CD14-positive monocyte (primary cell): ENCODE data around the gene PSG2. TPM values are rescaled to one million over a fixed set of nuclear protein-coding genes. Genes with fewer than 3 reads are reported as not detected.
"Not testable (repeated sequence)": the region's sequence is repeated elsewhere in the genome, so short reads cannot be mapped to it uniquely, and the experiment has no call there.

ENCODE experiments used
- DNase-seq, 3 donors: peaks; one replicate each; pipeline ENCODE4 v3.0.0-alpha.2; 2011 to 2022
- H2AFZ ChIP-seq: 2 replicates; pipeline ENCODE4 v1.6.0; 2012; ENCODE audit warnings: mild to moderate bottlenecking, low read depth, low read length, inconsistent platforms; ENCODE audit not compliant: insufficient read depth, poor library complexity, severe bottlenecking
- H3K27ac ChIP-seq, 2 donors: 1 replicate in 1 of 2; 2 replicates in 1 of 2; pipeline ENCODE4 v1.5.1; 2012 to 2013; ENCODE audit warnings: low read length in 2 of 2, control low read depth in 1 of 2, inconsistent platforms in 1 of 2, low read depth in 1 of 2, mild to moderate bottlenecking in 1 of 2
- H3K27me3 ChIP-seq, 2 donors: one replicate each; pipeline versions ENCODE4 v1.6.0 to v1.6.1; 2011 to 2013; ENCODE audit warnings: low read length in 2 of 2; ENCODE audit not compliant: control insufficient read depth in 2 of 2, insufficient read depth in 2 of 2
- H3K36me3 ChIP-seq, 2 donors: replicated peaks in 1 of 2; 1 replicate in 1 of 2; 2 replicates in 1 of 2; pipeline versions ENCODE4 v1.5.1 to v1.6.1; 2012 to 2013; ENCODE audit warnings: low read length in 2 of 2, control low read depth in 1 of 2, inconsistent platforms in 1 of 2, mild to moderate bottlenecking in 1 of 2; ENCODE audit not compliant: insufficient read depth in 2 of 2, control insufficient read depth in 1 of 2
- H3K4me1 ChIP-seq, 2 donors: 1 replicate in 1 of 2; 2 replicates in 1 of 2; pipeline versions ENCODE4 v1.5.1 to v1.6.1; 2012 to 2013; ENCODE audit warnings: low read length in 2 of 2, control low read depth in 1 of 2, inconsistent platforms in 1 of 2, mild to moderate bottlenecking in 1 of 2, moderate library complexity in 1 of 2; ENCODE audit not compliant: insufficient read depth in 2 of 2, control insufficient read depth in 1 of 2
- H3K4me2 ChIP-seq: replicated peaks from 2 replicates; pipeline ENCODE3; 2012; ENCODE audit warnings: low read length, moderate library complexity, mild to moderate bottlenecking; ENCODE audit not compliant: poor library complexity, severe bottlenecking; ENCODE audit errors: extremely low read depth
- H3K4me3 ChIP-seq, 3 experiments: fragments of 200-600 bp in 1 of 3; sonication (generic) in 1 of 3; replicated peaks in 1 of 3; 1 replicate in 2 of 3; 2 replicates in 1 of 3; pipeline ENCODE4 v1.5.1; 2011 to 2013; ENCODE audit warnings: low read length in 3 of 3, mild to moderate bottlenecking in 3 of 3, control low read depth in 2 of 3, low read depth in 2 of 3, inconsistent platforms in 1 of 3, moderate library complexity in 1 of 3
- H3K79me2 ChIP-seq: 2 replicates; pipeline ENCODE4 v1.6.0; 2012; ENCODE audit warnings: mild to moderate bottlenecking, control low read depth, inconsistent platforms, low read length, moderate library complexity; ENCODE audit not compliant: insufficient read depth
- H3K9ac ChIP-seq: 2 replicates; pipeline ENCODE4 v1.6.0; 2017; ENCODE audit warnings: low read length, mild to moderate bottlenecking; ENCODE audit not compliant: insufficient read depth, poor library complexity, severe bottlenecking
- H3K9me3 ChIP-seq, 2 donors: replicated peaks in 1 of 2; 1 replicate in 1 of 2; 2 replicates in 1 of 2; pipeline versions ENCODE4 v1.5.1 to v1.6.1; 2012 to 2013; ENCODE audit warnings: low read length in 2 of 2, control low read depth in 1 of 2; ENCODE audit not compliant: control insufficient read depth in 1 of 2, insufficient read depth in 1 of 2
- H4K20me1 ChIP-seq: 2 replicates; pipeline ENCODE4 v1.6.0; 2012; ENCODE audit warnings: mild to moderate bottlenecking, low read length, control low read depth, moderate library complexity; ENCODE audit not compliant: insufficient read depth
- H3K27ac Mint-ChIP-seq, 7 donors: one replicate each; pipeline ENCODE4 v1.8.0; 2020; ENCODE audit warnings: mild to moderate bottlenecking in 7 of 7, mixed read lengths in 7 of 7, moderate library complexity in 6 of 7, inconsistent platforms in 2 of 7
- H3K27me3 Mint-ChIP-seq, 3 donors: one replicate each; pipeline ENCODE4 v1.8.0; 2021 to 2022; ENCODE audit warnings: low read depth in 3 of 3, mild to moderate bottlenecking in 3 of 3, mixed read lengths in 3 of 3, moderate library complexity in 3 of 3, inconsistent platforms in 1 of 3
- H3K36me3 Mint-ChIP-seq, 2 donors: one replicate each; pipeline ENCODE4 v1.8.0; 2020; ENCODE audit warnings: mixed read lengths in 2 of 2, inconsistent platforms in 1 of 2, mild to moderate bottlenecking in 1 of 2
- H3K4me1 Mint-ChIP-seq: one replicate; pipeline ENCODE4 v1.8.0; 2020; ENCODE audit warnings: mild to moderate bottlenecking, mixed read lengths
- H3K4me3 Mint-ChIP-seq, 2 donors: one replicate each; pipeline ENCODE4 v1.8.0; 2020; ENCODE audit warnings: mild to moderate bottlenecking in 2 of 2, mixed read lengths in 2 of 2, moderate library complexity in 1 of 2
- H3K9me3 Mint-ChIP-seq, 7 donors: one replicate each; pipeline ENCODE4 v1.8.0; 2020 to 2022; ENCODE audit warnings: mixed read lengths in 7 of 7, mild to moderate bottlenecking in 6 of 7, moderate library complexity in 6 of 7, inconsistent platforms in 2 of 7
- WGBS: methylation state at CpG from one replicate; pipeline ENCODE4 v1.1.5; 2013; ENCODE audit warnings: missing lambda C conversion rate; ENCODE audit not compliant: insufficient coverage; 5-methylcytosine and 5-hydroxymethylcytosine counted together
- intact Hi-C, 2 donors: fragments of 100-400 bp; cut with micrococcal nuclease; formaldehyde crosslinking; loops; one replicate each; pipeline versions ENCODE4 v1.15.0 to v1.15.1; 2023
- polyA plus RNA-seq, 3 donors: library from polyadenylated mRNA; depleted of rRNA in 1 of 3; unstranded in 2 of 3; stranded (reverse) in 1 of 3; fragments of 300-500 nt in 2 of 3; fragments of >200 nt in 1 of 3; fragmentation: Illumina TruSeq in 2 of 3; gene quantifications; 1 replicate in 2 of 3; 2 replicates in 1 of 3; pipeline ENCODE4 v1.2.3, GENCODE V29; 2012 to 2021
- TF ChIP-seq, protein P1 (sequence below): fragments of 200-600 bp; IDR thresholded peaks from one replicate; pipeline ENCODE4 v1.8.0; 2022; ENCODE audit warnings: antibody characterized with exemption, mild to moderate bottlenecking

PSG2 gene
- polyA plus RNA-seq, 3 donors, result not detected

DNA sequence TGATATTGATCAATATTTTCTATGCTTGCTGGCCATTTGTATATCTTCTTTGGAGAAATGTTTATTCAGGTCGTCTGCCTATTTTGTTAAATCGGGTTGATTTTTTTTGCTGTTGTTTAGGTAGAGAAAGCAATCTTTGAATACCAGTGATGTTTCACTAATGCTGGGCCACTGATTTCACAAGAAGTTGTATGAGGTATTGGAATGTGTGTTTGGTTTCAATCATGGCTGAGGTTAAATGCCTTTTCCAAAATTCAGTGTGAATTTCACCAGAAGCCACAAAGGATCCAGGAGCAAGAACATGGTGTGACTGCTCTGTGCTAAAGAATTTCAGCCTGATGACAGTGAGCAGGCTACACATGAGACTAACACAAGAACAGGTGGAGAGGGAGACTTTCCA is 32.1 kb upstream of the PSG2 start:
- WGBS, result 87% methylated on average over 2 of the region's 2 CpGs
- intact Hi-C loops, result not testable (repeated sequence)

DNA sequence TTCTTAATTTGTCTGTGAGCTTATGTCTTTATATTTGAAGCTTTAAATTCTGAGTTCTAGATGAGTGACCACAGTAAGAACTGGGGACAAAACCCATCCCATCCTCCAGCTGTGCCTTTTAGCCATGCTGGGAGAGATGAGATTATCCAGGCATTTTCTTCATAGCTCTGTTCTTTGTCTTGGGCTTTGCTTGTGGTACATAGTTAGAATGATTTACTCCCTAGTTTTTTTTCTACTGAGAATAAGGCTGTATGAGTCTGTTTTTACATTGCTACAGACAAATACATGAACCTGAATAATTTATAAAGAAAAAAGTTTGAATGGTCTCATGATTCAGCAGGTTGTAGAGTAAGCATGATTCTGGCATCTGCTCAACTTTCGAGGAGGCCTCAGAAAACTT is 24.9 kb upstream of the PSG2 start:
- H3K4me3 ChIP-seq, DNase-seq, H3K27me3 ChIP-seq, H3K4me3 Mint-ChIP-seq, H3K36me3 ChIP-seq, H3K27ac ChIP-seq, H3K9ac ChIP-seq, H4K20me1 ChIP-seq, H3K4me2 ChIP-seq, H3K79me2 ChIP-seq, intact Hi-C loops, H3K27ac Mint-ChIP-seq, H2AFZ ChIP-seq, H3K4me1 ChIP-seq, H3K4me1 Mint-ChIP-seq, H3K27me3 Mint-ChIP-seq, H3K36me3 Mint-ChIP-seq: not testable (repeated sequence)
- H3K9me3 ChIP-seq, result peaks cover 8 to 26% of the 10 kb centered on the region in 2 donors
- peaks cover 14 to 33% (median 21%) of the 10 kb centered on the region in 7 donors for H3K9me3 Mint-ChIP-seq
- WGBS, result 100% methylated on average over 1 of the region's 1 CpG

More for the DNA sequence above, 32.1 kb upstream of the PSG2 start:
- H3K9ac ChIP-seq, H3K4me1 Mint-ChIP-seq, H3K27ac Mint-ChIP-seq, H4K20me1 ChIP-seq, H2AFZ ChIP-seq, H3K4me3 ChIP-seq, H3K36me3 ChIP-seq, DNase-seq, H3K36me3 Mint-ChIP-seq, H3K4me2 ChIP-seq, H3K27me3 ChIP-seq, H3K27me3 Mint-ChIP-seq, H3K4me3 Mint-ChIP-seq, H3K27ac ChIP-seq, H3K79me2 ChIP-seq, H3K4me1 ChIP-seq, H3K9me3 ChIP-seq: not testable (repeated sequence)
- H3K9me3 Mint-ChIP-seq, result peaks cover 10 to 28% (median 15%) of the 10 kb centered on the region in 7 donors

DNA sequence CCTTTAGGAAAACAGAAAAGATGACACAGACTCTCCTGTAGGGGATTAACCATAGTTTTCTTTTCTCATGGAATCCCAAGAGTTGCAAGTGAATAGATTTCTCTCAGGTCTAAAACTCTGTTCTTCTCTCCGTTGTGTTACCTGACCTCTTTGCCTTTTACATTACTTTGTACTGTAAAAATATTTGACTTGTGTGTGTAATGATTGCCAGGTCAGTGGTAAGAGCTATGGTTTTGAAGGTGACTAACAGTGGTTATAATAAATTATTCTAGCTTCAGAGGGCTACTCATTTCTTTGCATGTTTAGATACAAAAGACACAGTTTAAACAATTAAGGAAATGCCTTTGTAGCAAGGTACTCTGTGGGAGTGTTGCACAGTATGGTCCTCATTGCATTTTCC is 23.0 kb upstream of the PSG2 start:
- H4K20me1 ChIP-seq, result no peaks in the 10 kb centered on the region
- H3K4me2 ChIP-seq, result no peak overlapping the region
- Mint-ChIP-seq H3K36me3 (no peaks in the 10 kb centered on the region), H3K4me1 (no peaks in the 10 kb centered on the region), H3K9me3 (peaks cover 17 to 39% (median 25%) of the 10 kb centered on the region in 7 donors), H3K27me3 (no peaks in the 10 kb centered on the region), H3K27ac (no peak overlapping the region), H3K4me3 (no peak overlapping the region)
- intact Hi-C loops, result no loop called here
- H3K4me1 ChIP-seq, result no peaks in the 10 kb centered on the region
- DNase-seq, result no peak
- no peaks in the 10 kb centered on the region for H3K79me2 ChIP-seq
- no peaks in the 10 kb centered on the region for H3K36me3 ChIP-seq
- no peaks in the 10 kb centered on the region for H3K27me3 ChIP-seq
- TF ChIP-seq, protein P1, sequence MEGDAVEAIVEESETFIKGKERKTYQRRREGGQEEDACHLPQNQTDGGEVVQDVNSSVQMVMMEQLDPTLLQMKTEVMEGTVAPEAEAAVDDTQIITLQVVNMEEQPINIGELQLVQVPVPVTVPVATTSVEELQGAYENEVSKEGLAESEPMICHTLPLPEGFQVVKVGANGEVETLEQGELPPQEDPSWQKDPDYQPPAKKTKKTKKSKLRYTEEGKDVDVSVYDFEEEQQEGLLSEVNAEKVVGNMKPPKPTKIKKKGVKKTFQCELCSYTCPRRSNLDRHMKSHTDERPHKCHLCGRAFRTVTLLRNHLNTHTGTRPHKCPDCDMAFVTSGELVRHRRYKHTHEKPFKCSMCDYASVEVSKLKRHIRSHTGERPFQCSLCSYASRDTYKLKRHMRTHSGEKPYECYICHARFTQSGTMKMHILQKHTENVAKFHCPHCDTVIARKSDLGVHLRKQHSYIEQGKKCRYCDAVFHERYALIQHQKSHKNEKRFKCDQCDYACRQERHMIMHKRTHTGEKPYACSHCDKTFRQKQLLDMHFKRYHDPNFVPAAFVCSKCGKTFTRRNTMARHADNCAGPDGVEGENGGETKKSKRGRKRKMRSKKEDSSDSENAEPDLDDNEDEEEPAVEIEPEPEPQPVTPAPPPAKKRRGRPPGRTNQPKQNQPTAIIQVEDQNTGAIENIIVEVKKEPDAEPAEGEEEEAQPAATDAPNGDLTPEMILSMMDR, result no peak
- H3K9me3 ChIP-seq, result peaks cover 13 to 28% of the 10 kb centered on the region in 2 donors
- H3K27ac ChIP-seq, result no peak overlapping the region
- no peak overlapping the region for H2AFZ ChIP-seq
- no CpG with 5 or more reads among the region's 1 CpG for WGBS
- no peak overlapping the region for H3K4me3 ChIP-seq
- no peak overlapping the region for H3K9ac ChIP-seq

DNA sequence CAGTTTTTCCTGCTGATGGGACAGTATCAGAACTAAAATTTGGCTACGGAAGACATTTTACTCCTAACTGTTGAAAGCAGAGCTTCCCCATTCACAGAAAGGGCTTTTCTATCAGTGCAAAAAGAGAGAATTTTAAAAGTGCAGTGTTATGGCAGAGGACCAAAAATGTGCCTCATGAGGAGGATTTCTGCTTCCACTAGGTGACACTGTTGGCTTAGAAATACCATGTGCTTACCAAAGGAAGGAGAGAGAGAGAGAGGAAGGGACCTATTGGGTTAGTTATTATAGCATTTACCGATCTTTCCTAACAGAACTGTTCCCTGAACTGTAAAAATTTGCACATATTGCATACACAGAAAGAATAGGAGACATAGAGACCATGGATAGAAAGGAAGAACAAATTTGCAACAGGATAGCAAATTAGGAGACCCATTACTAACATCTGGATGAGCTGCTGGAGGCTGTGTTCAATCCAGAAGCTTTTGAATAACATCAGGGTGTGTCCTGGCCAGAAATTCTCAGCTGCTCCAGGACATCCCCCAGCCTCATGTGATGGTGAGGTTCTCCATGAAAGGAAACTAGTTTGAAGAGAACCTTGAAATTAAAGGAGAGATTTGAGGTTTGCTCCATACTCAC is 21.8 kb upstream of the PSG2 start:
- H3K4me1 Mint-ChIP-seq, H3K4me3 ChIP-seq, H3K79me2 ChIP-seq, H3K27ac Mint-ChIP-seq, H3K27me3 ChIP-seq, H2AFZ ChIP-seq, H3K4me2 ChIP-seq, H3K36me3 ChIP-seq, H4K20me1 ChIP-seq, H3K27me3 Mint-ChIP-seq, DNase-seq, H3K27ac ChIP-seq, H3K4me3 Mint-ChIP-seq, intact Hi-C loops, H3K4me1 ChIP-seq, H3K9ac ChIP-seq, H3K36me3 Mint-ChIP-seq: not testable (repeated sequence)
- peaks cover 20 to 44% (median 28%) of the 10 kb centered on the region in 7 donors for H3K9me3 Mint-ChIP-seq
- H3K9me3 ChIP-seq, result peaks cover 13 to 28% of the 10 kb centered on the region in 2 donors
- no CpG with 5 or more reads among the region's 2 CpGs for WGBS
